HS-5 (cell line): ENCODE data around the gene TFAP2D.

Source experiments
- DNase-seq: peaks from one replicate; pipeline ENCODE4 v3.0.0-alpha.2; 2012; ENCODE audit warnings: low read depth

TFAP2D gene

GRCh38 chr6:50819466-50819903 is 106.2 kb downstream of the TFAP2D start:
- no peak for DNase-seq

GRCh38 chr6:50819904-50820868 is 106.9 kb downstream of the TFAP2D start:
- no peak for DNase-seq

- no peak for DNase-seq
Measured at GRCh38 chr6:50820869-50821264, 107.5 kb downstream of the TFAP2D start.

GRCh38 chr6:50821441-50822077 is 108.2 kb downstream of the TFAP2D start:
- DNase-seq: no peak

GRCh38 chr6:50822078-50822476 is 108.8 kb downstream of the TFAP2D start:
- no peak for DNase-seq
